Stimulated activated naive CD8-positive, alpha-beta T cell treated with anti-CD3 and anti-CD28 coated beads, Interleukin-15, Interleukin-2, amounts not matched to agents 100 U/mL and 50 U/mL, for 24 hours (primary cell): ENCODE data around the gene CFAP61.

Source experiments
- ATAC-seq: fragments of 150-1000 bp; cut with Tn5 transposase; one replicate; pipeline ENCODE4 v1.10.0; 2021
- DNase-seq: peaks from one replicate; pipeline ENCODE4 v3.0.0; 2021

Gene CFAP61

DNA sequence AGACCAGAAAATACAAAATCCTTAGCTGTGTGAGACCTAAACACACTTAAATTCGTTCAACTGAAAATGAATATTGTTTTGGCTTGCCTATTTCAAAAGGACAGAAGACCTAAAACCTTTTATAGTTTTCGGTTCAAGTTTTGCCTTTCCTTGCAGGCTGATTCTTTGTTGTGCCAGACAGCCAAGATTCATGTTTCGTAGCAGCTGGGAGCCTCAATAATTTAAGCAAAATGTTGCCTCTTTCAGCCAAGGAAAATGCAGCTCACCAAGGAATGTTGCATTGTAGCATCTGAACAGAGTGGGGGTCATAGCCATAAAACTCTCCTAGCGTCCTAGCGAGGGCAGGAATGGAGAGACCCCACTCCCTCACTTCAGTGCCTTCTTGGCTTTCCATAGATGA is 223.3 kb downstream of the CFAP61 start:
- ATAC-seq (no peak), DNase-seq (no peak)

DNA sequence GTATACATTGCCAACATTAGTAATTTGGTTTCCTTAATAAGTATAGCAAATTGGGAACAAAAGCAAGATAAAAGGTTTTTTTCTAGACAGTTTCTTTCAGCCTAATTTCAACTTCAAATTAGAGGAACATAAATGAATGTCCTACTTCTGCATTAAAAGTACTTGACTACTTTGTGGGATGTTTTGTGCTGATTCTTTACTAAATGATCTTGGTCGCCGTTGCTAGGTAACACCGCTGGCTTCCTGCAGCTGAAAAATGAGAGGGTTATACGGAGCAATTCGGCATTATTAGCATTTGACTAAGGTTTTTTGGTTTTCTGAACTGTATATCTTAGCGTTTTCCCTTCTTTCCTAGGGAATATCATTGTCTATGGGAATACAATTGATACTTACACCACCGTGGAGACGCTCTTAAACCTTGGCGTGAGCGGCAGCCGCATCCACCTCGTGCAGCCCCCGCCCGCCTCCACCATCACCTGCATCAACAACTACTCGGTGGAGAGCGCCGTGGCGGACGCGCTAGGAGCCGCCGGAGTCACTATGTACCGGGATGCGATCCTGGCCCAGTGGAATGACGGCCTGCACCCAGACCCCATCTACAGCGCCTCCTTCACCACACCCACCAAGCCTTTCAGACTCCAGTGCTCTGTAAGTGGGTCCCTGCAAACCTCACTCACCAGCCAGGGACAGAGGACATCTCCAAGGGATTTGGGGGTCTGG is 224.6 kb downstream of the CFAP61 start:
- ATAC-seq, result no peak
- DNase-seq, result no peak

DNA sequence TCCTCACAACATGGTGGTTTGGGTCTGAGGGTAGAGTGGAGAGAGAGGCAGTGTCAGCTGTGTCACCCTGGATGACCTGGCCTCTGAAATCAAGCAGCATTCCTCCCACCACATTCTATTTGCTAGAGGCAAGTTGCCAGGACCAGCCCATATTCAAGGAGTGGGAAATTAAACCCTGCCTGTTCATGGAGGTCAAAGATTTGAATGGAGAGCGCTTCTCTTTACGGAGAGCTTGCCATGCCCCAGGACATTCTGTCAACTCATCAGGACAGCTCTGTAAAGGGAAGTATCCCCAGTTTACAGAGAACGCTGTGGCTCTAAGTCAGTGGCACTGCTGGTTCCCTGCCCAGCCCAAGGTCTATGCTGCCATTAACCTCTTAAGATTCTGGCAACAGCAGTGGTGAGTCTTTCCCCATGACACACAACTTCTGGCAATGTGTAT is 225.6 kb downstream of the CFAP61 start:
- DNase-seq (no peak), ATAC-seq (no peak)

DNA sequence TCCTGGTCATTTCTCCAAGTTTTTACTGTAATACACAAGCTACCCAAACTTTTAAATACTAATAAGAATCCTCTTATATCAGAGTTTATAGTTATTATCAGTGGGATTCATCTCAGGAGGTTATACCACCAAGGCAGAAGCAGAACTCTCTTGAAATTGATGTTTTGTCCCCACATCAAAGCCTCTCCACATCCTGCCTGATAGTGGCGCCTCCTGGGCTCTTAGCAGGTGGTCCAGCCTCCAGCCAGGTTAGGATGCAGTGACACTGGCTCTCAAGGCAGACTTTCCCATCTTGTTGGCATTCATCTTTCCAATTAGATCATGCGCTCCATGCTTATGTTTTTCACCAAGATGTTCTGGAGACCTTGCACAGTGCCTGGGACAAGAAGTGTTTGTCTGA is 233.7 kb downstream of the CFAP61 start:
- ATAC-seq (no peak), DNase-seq (no peak)

DNA sequence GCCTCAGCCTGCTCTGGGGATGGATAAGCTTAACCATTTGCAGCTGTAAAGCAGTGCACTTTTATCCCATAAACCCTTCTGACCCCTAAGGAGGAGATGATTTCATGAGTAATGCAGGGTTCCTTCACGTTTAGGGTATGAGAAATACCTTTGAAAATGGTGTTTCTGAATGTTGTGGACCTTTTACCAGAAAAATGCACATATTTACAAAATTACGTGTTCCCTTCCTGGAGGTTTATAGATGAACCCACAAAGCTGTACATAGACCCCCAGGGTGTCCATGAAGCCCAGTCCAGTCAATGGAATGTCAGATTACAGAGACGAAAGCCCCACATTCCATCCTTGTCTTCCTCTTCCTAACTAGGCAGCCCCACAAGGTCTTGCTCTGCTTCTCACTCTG is 237.0 kb downstream of the CFAP61 start:
- DNase-seq (no peak), ATAC-seq (no peak)

DNA sequence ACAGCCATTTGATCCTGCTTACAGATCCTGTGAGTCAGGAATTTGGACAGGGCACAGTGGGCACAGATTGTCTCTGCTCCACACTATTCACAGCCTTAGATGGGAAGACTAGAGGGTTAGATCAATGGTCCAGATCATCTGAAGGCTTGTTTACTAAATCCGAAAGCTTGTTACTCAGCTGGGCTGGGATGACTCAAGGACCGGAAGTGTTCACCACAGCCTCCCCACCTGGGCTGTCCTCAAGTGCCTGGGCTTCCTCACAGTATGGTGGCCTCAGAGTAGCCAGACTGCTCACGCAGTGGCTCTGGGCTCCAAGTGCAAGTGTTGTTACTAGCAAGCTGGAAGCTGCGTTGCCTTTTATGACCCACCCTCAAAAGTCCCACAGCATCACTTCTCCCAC is 240.1 kb downstream of the CFAP61 start:
- DNase-seq, result no peak

DNA sequence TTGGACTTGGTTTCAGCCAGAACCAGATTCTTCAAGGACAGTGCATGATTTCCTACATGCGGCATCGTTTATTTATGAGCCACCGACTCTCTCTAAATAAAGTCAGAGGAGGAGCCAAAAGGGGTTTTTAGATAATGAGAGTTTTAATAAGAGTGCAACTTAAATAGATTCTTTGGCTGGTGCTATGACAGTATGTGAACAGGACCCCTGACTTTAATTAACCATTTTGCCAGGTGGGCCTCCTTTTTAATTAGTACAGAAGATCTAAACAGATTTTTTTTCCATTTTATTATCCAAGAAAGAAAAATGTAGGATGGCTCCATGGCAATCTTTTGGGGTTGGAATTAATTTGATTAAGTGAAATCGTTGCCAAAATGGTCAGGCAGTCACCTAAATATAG is 240.8 kb downstream of the CFAP61 start:
- DNase-seq (no peak), ATAC-seq (no peak)

More for the DNA sequence above, 240.1 kb downstream of the CFAP61 start:
- no peak for ATAC-seq

DNA sequence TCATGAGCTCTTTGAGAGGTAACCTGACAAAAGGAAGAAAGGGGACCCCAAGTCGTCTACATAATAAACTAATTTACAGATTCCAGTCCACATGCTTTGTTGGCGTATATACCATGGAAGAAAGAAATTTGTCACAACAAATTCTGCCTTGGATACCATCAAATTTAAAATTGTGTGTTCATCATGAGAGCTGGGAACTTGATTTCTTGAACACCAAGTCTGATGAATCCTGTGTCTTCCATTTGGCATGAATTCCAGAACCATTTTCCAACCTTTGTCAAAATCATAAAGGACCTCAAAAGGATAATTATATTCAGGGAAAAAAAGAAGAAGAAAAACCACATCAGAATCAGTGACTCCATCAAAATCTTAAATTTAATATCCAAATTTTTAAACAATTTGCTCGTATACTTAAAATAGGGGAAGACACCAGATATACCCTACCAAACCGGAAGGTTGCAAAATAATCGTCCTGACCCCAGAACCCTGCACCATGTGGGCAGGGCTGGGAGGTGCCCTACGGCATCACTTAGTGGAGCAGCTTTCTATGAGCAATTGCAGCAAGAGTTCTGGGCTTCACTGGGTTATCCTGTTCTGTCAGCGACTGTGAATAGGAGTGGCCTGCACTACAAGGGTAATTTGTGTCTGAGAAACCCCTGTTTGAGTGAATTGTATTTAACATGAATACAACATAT is 241.5 kb downstream of the CFAP61 start:
- ATAC-seq, result no peak

DNA sequence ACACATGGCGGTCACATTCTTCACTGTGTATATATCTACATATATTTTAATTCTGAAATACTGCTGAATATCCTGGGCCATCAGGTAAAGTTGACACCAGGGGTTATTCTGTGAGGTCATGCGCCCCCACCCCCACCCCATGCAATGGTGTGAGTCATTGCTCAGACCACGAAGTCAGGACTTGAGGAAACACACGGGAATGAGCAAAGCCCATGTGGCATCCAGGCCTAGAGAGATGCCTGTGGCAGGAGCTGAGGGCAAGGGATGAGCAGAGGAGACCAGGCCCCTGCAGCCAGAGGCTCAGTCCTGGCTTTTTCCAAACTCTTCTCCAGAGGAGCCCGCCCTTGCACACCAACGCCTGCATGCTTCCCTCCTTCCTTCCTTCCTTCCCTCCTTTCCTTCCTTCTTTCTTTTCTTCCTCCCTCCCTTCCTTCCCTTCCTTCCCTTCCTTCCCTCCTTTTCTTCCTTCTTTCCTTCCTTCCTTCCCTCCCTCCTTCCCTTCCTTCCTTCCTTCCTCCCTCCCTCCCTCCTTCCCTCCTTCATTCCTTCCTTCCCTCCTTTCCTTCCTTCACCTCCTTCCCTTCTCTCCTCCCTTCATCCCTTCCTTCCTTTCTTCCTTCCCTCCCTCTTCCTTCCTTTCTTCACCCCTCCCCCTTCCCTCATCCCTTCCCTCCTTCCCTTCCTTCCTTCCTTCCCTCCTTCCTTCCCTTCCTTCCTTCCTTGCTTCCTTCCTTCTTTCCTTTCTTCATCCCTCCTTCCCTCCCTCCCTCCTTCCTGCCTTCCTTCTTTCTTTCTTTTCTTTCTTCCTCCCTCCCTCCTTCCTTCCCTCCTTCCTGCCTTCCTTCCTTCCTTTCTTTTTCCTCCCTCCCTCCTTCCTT is 243.5 kb downstream of the CFAP61 start:
- DNase-seq (no peak), ATAC-seq (no peak)

More for the DNA sequence above, 241.5 kb downstream of the CFAP61 start:
- DNase-seq, result no peak

DNA sequence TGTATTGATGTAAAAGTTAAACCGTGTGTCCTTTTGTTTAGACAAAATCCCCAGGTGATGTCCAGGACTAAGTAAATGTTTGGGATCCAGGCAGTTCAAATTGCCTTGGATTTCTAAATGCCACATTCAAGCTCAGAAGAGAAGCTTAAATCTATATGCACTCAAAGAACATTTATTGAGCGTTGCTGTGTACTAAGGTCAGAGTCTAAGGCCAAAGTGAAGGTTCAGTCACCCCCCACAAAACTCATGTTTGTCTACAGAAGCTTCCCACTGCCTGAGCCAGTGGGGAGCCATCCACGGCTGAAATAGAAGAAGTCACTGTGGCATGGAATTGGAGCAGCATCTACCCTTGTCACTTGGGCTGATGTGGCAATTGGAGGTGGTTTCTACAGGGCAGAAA is 244.8 kb downstream of the CFAP61 start:
- ATAC-seq, result no peak
- no peak for DNase-seq

DNA sequence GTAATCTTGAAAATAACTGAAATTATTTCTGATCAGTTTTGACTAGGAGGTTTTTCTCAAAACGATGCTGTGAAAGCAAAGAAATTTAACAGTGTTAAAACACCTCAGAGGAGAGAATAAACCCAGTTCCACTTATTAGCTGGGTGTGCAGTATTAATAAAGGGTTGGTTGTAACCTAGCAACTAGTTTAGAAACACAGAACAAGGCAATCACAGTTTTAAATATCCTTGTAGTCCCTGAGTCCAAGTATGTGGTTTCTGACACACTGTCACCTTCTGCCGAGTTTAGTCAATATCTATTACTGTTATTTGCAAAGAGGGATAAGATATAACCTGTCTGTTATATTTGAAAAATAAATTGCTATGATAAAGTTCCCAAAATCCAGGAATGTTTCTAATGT is 245.4 kb downstream of the CFAP61 start:
- DNase-seq, result no peak
- ATAC-seq, result no peak

DNA sequence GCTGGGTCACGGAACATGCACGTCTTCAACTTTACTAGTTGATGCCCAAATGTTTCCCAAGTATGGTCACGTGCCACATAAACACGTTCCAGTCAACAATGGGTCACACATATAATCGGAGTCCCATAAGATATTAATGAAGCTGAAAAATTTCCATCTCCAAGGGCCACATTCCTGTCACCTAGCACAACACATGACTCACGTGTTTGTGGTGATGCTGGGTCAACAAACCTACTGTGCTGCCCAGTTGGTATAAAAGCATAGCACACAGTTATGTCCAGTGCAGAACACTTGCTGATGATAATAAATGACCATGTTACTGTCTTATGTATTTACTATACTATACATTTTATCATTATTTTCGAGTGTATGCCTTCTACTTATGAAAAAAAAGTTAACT is 247.6 kb downstream of the CFAP61 start:
- ATAC-seq (no peak), DNase-seq (no peak)

DNA sequence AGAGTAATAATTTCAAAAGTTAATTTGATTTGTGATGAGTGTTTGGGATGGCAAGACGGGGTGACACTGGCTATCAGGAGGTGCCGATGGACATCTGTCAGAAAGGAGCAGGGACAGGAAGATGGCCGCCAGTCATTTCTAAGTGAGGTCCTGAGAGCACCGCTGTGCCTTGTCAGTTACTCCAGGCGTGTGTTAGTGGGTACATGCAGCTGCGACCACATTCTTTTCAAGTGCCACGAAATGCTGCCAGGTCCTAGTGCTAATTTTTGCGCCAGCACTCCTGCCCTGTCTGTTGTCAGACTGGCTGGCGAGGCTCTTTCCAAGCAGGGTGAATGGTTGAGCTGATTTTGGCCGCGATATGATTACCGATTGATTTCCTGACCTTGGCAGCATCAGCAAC is 251.0 kb downstream of the CFAP61 start:
- ATAC-seq (no peak), DNase-seq (no peak)

DNA sequence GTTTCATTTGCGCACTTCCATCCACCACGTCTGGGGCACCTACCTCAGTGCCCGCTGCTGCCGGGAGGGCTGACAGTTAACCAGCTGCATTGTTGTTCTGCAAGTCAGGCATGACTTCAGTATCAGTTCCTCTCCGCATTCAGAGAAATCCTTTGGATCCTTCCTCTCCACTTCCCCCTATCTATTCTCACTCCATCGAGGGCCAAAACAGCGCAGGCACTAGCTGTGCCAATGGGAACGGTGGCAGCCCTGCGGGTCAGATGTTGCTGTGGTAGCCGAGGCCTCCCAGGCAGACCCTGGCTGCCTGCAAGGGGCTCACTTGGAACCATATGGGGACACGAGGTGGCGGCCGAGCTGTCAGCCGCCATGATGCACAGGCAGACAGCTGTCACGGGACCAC is 251.4 kb downstream of the CFAP61 start:
- no peak for DNase-seq

DNA sequence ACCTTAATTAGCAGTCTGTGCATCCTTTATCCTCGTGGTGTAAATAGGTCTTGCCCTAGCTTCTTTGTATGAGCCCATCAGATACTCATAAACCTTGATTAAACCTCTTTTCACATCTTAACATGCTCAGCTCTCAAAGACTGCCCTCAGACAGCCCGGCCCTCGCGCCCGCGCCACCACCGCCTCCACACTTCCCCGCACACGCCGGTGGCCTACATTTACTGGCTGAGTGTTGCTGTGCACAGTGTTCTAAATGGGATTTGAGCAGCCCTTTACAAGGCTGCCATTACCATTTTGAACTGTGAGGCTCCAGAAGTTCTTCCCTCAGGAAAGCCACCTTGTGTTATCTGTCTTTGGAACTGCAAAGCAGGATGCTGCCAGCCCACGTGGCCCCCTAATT is 252.6 kb downstream of the CFAP61 start:
- ATAC-seq (no peak), DNase-seq (no peak)

More for the DNA sequence above, 251.4 kb downstream of the CFAP61 start:
- ATAC-seq, result no peak

DNA sequence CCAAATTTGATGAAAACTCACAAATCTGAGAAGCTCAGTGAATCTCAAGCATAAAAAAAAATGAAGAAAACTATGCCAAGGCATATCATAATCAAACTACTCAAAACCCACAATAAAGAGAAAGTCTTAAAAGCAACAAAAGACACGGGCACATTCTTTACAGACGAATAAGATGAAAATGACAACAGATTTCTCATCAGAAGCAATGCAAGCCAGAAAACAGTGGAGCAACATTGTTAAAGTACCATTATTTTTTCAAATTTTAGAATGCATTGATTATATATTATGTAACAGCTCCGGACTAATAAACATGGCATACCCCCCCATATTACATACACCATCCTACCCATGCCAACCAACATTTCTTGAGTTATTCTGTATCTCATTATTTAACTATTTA is 260.2 kb downstream of the CFAP61 start:
- no peak for ATAC-seq
- DNase-seq, result no peak

DNA sequence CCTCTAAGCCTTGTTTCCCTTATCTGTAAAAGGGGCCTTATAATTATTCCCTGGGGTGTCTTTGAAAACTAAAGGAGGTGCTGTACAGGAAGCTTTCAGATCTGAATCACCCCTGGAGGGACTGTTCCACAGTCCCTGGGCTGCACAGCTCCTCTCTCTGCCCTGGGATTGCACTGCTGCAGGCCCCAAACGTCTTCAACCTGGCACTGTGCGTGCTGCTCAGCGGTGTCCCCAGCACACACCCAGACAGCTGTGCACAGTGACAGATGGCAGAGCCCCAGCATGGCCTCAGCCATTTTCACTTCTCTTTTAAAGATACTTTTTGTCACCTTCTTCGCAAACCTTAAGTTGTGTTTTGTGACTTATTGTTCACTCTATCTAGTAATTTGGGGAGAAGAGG is 264.9 kb downstream of the CFAP61 start:
- ATAC-seq, result no peak

DNA sequence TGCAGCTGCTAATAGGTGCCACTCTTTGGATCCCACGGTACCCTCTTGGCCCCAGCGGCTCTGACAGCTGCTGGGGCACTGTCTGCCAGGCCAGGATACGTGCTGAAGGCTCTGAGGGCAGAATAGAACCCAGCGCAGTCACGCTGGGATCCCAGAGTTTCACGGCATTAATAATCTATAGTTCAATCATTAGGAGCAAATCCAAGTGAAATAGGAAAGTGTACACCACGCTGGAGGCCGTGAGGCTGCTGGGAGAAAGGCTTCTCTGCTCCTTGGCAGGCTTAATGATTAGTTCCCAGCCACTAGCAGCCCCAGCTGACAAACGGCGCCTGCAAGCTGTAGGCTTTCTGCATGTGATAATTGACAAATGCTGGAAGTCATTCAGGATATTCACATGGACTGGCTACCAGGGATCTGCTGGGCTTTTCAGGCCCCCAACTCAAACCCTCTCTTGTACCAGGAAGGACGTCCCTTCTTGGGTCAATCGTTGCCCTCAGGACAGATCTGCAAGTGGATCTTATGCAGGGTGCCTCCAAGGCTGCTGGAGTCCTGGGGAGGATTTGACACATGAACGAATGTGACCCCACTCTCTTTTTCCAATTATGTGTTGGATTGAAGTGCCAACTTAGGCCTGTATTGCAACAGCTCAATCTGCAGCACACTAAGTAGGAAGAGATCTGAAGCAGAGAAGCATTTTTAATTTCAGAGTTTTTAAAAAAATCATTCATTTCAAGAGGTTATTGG is 265.5 kb downstream of the CFAP61 start:
- ATAC-seq (no peak), DNase-seq (no peak)

More for the DNA sequence above, 264.9 kb downstream of the CFAP61 start:
- no peak for DNase-seq

DNA sequence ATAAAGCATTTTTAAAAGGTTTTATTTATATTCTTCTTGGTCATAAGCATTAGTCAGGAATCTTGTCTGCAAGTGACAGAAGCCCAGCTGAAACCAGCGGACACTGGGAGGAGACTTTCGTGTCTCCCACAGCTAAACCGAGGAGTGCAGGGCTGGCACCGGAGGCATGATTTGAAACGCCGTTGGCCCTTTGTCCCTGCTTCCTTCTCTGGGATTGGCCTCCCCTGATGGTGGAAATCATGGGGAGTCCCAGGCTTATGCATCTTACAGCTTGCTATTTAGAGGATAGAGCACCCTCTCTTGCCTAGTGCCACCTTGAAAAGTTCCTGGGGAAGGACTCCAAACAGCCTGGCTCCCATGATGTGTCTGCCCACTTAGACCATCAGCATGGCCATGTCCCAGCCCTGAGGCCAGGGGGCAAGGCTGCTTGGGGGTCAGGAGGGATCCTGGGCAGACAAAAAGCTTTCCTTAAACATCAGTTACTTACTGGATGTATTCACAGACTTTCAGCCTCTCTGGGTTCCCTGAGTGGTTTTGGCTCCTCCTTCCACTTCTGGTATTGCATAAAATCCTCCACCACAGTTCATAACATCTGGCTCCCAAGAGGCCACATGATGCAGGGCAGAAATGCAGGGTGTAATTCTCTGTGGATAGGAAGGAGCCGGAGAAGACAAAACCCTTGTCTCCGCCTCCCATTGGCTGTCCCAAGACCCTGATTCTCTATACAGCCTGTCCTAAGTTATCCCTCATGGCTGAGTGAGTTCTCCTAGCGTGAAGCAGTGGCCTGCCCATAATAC is 266.2 kb downstream of the CFAP61 start:
- ATAC-seq (no peak), DNase-seq (no peak)

DNA sequence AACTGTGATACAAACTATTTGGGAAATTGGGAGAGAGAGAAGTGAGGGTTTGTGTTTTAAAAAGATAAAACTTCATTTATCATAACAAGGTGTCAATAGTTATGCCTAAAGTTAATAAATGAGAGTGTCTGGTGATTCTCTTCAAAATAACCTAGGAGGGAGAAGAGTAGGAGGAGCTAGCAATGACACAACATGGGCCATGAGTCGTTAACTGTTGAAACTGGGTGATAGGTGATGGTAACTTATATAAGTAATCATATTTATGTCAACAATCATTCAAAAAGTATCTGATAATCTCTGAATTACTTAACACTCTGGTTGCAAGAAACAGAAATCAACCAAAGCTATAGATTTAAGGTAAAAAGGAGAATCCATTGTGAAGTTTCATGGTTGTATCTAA is 268.8 kb downstream of the CFAP61 start:
- no peak for DNase-seq
- ATAC-seq, result no peak

DNA sequence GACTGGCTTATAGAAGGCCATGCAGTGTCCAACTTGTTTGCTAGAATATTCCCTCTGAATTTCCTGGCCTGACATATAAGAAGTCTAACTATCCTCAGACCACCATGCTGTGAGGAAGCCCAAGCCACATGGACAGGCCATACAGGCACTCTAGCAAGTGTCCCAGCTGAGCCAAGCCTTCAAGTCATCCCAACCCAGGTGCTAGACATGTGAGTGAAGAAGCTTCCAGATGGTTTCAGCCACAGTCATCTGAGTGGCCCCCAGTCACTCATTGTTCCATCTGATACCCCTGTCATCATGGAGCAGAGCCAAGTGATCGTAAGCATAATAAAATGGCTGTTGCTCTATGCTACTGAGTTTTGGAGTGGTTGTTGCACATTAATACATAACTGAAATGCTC is 269.6 kb downstream of the CFAP61 start:
- no peak for ATAC-seq
- DNase-seq, result no peak
